GM18498 (cell line): ENCODE measurements around the gene SHANK2.

Experiments used
- ATAC-seq: cut with Tn5 transposase; IDR thresholded peaks from one replicate; pipeline ENCODE4 v1.9.1; 2021; ENCODE audit warnings: mild to moderate bottlenecking, moderate library complexity; ENCODE audit not compliant: unreplicated experiment

Gene SHANK2

DNA sequence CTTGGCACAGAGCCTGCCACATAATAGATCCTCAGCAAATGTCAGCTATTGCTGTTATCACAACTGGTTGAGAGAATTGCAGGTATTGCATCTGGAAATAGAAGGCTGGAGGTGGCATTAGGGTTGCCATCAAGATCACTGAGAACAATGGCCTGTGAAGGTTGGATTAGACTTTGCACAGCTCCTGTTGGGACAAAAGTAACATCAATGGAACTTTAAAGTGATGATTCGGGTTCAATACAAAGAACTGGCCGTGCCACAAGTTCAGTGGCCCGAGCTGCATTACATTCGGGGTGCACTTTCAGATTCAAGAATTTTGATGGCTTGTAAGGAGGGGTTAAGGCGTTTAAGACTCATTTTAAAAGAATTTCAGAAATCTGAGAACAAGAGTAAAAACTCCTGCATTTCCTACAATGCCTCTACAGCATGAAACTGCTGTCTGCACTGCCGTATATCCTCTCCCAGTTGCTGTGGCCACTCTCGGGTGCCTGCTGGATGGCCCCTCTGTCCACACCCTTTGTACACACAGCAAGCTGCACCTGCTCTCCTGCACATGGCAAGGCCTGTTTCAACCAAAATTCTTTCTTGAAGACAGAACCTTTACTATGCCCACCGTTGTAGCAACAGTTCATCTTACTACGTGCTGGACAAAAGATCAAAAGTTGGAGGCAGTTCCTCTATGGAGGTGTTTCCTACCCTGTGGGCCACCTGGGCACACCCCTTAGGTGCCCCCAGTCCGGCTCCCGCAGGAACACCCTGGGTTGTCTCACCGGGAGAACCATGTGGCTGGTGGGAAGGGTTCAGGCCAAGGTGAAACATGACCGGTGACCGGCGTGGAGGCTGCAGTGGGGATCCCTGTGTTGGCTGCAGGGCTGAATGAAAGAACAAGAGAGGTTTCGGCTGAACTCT, 17.5 kb upstream of the SHANK2 start:
- ATAC-seq, result no peak

DNA sequence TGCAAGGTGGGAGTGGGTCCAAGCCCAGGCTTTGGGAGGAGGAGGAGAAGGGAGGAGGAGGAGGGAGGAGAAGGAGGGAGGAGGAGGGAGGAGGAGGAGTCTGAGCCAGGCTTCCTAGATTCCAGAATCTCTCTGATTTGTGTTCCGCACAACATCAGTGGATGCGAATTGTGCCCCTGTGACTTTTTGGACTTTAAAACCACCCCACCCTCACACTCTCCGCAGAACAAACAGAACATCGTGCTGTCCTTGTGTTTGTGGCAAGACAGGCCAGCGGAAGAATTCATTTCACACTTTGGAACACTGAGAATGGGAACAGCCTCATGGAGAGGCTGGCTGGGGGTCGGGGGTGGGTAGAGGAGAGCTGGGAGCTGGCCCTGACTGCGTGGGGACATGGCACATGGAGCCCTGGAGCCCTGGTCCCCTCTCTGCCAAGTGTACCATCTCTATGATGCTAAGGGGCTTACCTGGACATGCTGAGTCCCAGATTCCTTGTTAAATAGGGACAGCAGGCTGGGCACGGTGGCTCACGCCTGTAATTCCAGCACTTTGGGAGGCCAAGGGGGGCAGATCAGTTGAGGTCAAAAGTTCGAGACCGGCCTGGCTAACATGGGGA, 16.4 kb upstream of the SHANK2 start:
- ATAC-seq, result no peak

DNA sequence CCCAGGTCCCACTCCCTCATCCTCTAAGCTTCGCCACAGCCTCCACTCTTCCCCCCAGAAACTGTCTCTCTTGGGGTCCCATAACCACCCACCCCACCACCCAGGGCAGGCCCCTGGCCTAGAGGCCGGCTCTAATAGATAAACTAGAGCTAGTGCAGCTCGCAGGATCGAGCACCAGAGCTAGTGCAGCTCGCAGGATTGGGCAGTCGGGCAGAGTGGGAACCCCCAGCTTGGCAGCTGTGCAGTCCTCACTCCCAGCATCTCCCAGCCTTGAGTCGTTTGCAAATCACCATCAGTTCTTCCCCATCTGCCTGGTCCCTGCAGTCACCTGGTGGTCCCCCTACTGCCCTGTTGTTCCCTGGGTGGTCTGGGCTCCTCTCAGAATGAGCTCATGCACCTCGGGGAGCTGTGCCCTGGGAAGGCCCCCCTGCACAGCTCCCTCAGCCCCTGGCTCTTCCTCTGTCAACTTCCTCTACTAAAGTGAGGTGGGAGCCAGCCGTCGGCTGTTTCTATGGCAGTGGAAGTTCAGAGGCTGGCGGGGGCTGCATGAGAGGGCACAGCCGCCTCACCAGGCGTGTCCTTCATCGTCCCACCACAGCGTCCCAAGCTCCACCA, 15.5 kb upstream of the SHANK2 start:
- ATAC-seq, result no peak

DNA sequence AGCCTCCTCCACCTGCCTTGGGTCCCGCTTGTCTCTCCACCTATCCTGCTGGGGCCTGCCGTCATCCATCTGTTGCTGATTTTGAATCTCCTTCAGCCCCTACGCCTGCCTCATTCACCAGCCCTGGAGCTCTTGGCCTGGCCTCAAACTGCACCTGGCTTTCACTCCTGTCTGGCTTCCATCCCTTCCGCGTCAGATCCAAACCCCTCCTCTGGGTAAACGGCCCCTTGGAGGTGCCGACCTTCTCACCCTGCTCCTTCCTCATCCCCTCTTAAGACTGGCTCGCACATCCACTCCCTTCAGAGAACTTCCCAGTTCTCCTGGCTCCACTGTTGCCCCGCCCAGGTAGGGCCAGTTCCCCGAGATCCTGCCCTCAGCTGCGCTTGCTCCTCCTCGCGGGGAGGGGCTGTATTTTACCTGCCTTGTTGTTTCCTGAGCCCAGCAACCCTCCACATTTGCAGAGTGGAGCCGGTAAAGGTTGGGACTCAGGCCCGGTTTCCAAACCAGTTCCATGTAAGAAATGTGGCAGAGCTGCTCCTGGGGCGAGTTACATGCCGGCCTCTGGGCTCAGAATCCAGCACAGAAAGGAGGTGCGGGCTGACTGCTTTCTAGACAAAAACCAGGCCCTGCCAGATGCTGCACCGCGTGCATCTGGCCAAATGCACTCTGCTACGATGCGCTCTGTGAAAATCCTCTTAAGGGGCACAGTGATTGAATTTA, 13.9 kb upstream of the SHANK2 start:
- ATAC-seq, result no peak

DNA sequence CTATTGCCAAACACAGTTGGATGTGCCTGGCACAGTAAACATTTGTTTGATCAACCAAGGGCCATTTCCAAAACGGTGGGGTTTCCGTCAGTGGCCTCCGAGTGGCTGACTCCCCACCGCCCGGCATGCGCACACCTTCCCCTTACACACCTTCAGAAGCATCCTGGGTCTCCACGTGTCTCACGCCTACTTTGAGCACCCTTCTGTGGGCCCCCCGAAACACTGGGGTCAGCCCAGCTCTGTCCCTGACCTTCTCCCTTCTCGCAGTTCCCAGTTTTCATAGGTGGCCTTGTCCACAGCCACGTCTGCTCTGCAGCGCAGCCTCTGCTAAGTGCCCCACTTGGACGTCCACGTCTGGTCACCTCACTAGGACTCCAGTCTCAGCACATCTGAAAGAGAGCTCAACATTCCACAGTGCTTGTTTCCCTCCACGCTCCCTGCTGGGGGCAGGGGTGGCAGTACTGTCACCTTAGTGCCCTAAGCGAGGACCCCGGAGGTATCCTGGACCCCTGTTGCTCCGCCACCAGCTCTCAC, 13.2 kb upstream of the SHANK2 start:
- no peak for ATAC-seq

DNA sequence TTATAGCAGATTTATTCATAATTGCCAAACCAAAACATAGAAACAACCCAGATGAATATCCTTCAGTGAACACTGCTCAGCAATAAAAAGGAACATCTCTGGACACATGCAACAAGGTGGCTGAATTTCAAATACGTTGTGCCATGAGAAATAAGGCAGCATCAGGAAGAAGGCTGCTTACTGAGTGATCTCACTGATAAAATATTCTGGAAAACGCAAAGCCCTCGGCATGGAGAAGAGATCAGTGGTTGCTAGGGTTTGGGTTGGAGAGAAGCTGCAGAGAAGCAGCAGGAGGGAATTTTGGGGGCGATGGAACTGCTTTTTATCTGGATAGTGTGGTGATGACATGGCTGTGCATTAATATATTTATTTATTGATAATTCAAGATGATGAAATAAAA, 11.0 kb upstream of the SHANK2 start:
- no peak for ATAC-seq

DNA sequence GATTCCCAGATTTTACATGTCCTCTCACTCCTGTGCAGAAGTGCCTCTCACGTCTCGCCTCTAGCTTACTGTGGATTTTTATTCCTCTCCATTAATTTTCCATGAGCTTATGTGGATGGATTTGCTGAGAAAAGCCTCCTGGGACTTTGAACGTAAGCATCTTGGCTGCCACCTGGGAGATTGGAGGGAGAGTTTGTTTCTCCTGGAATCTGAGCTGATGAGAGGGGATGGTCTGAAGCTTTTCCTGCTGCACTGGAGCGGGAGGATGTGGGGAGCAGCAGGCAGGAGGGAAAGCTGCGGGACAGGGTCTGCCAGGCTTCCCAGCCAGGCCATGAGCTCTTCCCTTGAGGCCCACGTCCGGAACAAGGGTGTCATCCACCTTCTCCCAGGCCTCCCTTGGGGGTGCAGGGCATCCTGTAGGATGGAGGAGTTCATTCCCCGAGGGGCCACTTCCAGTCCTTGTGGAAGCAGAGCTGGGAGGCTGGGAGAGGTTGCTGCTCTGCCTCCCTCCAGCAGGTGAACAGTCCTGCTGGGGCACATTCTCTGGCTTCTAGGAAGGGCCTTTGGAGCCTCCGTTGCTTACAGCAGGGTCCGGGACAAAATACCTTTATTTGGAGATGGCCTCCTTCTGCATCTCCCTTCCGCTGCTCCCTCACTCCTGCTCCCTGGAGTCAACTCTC, 3.6 kb upstream of the SHANK2 start:
- ATAC-seq, result no peak

DNA sequence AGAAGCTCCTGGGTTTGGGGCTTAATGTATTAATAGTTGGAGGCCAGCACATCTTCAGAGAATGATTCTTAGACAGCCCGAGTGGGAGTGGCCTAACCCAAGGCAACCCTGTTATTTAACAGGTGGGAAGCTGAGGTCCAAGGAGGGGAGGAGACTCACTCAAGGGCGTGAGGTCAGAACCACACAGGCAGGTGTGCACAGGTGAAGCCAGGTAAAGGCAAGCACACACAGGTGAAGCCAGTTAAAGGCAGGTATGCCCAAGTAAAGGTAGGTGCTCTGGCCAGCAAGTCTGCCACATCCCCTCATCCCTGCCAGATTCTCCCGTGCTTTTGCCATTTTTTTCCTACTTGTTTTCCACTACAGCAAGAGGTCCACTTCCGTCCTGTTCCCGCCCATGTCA, 2.9 kb upstream of the SHANK2 start:
- ATAC-seq, result no peak

DNA sequence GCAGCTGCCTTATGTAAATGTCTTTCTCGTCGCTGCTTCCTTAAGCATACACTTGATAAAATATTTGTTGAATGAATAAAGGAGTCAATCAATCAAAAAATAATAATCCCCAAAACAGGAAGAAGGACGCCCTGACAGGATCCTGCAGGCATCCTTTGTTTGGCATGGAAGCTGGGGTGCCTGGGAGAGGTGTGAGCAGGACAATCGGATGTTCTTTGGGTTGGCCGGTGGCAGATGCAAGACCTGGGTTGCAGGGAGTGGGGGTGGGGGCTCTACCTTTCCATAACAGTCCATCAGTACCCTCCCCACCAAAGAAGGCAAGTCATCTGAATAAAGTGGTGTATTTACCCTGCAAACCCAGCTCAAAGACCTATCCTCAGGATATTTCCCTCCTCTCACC, 1.4 kb upstream of the SHANK2 start:
- ATAC-seq, result no peak

DNA sequence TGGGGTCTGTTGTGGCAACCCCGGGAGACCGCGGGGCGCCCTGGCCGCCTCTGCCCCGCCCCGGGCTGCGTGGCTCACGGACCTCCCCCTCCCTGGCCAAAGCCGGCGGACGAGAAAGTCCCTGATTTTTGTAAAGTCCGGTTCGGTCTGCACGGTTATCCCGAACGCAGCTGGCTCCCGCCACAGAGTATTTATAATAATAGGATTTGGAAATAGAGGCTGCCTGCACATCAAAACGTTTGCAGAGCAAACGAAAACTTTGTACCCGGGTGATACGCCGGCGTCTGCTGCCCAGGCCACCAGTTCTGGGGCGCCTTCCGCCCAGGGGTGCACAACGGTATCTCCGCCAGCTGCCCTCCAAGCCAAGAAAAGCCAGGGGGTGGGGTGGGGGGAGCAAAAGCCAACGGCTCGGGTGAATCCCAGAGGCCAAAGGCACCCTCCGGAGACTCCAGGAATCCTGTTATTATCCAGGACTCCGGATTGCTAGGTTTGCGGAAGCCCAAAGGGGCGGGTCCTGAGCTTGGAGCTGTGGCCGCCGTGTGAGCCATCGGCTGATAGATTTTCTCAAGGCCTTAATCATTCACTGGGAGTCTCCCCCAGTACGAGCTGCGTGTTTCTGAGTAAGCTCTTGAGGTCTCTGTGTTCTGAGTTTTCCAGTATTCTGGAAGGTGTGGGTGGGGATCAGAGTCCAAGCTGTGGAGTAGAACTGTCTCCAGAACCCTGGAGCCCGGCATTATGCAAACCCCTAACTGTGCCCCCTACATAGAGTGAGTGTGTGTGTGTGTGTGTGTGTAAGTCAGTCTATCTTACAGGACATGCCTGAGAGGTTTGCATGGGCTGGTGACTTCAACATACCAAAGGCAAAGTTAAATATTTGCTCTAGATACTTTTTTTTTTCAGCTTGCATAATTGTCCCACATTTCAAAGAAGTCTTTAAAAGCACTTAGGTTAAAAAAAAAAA, 673 bp upstream of the SHANK2 start:
- no peak for ATAC-seq

DNA sequence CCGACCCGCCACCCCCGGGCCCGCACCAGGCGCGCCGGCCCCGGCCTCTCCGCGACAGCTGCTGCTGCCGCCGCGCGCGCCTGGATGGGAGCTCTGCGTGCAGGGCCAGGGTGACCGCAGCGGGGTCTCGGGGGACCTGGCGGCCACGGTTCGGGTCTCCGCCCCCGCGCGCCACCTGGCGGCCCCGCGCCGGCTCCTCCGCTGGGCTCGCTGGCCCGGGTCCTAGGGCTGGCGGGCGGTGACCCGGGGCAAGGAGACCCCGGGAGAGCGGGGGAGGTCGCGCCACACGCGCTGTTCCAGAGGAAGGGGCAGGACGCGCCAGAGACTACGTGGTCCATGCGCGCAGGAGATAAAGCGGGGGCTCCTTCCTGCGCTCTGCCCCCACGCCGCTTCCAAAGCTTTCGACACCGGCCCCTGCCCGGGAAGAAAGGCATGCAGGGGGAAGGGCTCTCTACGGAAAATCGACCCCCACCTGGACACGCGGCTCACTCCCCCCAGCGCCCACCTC, 562 bp downstream of the SHANK2 start:
- no peak for ATAC-seq

DNA sequence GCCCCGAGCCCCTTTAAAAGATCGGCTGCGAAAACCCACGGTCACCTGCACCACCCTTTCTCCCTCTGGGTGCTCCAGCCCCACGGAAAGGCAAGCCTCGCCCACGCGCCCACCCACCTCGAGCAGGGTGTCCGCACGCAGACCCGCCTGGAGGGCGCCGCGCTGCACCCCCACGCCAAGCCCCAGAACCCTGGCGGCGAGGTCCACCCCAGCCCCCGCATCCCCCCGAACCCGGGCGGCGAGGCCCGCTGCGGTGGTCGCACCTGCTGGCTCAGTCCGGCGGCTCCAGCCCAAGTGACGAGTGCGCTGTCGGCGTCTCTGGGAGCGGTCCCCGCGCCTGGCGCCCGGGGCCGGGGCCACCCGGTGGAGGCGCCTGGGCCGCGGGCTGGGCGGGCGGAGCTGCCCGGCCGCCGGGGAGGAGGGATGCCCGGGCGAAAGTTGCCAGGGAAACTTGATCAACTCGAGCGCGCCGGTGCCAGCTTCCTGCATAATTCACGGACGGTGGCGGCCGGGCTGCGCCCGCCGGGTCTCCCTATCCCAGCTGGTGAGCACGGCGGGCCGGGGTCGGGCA, 1.1 kb downstream of the SHANK2 start:
- no peak for ATAC-seq

DNA sequence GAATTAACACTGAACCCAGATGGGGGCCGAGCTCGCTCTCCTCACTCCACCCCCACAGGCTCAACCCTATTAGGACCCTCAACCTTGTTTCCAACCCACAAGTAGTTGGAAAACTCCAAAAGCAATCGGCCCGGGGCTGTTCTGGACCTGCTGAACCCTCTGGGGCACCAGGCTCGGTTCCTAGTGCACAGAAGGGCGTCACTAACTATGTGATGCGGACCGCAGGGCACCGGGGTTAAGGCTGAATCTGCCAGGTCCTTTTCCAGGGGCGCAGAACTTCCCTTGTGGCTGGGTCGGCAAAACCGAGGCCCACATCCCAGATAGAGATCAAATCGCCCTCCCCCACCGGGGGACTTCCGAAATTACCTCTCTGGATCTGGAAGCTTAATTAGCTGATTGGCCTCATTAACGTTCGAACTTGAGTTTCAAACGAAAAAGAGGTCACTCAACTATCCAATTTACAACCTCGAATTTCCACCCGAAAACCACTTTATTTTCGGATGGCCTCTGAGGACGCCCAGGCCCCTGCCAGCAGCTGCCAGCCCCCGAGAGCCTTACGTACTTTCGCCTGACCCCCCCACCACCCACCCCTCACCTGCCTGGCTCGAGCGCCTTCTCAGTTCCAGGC, 1.7 kb downstream of the SHANK2 start:
- no peak for ATAC-seq

DNA sequence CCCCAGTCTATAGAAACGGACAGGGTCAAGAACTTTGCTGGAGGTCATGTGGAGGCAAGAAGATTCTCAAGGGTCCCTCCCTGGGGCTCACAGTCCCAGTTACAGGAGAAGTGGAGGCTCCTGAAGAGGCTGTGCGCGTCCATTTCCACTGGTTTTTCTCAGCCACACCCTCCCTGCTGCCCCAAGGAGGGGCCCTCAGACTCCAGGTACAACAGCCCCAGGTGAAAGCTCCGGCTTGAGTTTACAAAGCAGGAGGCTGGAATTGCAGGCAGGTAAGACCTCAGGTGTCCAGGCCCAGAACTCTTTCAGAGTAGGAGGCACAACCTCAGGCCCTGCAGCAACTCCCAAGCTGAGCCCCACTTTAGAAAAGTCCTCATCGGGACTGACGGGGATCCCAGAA, 3.1 kb downstream of the SHANK2 start:
- no peak for ATAC-seq

DNA sequence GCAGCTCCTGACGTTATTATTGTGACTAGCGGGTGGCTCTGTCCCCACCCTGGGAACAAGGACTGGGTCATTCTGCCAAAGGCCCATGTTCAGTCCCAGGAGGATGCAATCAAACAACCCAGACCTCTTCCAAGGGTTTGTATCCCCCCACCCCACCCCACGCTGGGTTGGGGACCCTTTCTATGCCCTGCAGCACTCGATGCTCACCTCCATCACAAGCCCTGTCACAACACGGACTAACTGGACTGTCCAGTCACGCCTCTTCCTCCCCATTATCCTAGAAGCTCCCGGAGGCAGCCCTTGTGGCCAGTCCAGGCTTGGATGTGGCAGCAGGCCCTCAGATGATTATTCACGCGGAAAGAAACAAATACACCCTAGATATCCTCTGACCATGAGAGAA, 3.7 kb downstream of the SHANK2 start:
- no peak for ATAC-seq

DNA sequence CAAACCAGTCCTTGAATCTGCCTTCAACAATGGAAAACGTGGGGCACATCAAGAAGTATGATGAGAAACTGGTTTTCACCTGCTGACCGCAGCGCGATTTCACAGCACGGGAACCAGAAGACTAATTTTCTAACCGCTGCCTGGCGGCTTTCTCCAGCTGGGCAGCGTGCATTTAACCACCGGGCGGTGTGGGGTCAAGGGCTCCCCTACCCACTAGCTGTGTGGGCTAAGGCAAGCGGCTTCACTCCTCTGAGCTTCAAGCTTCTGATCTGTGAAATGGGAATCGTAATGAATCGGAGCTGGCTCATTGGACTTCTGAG, 4.2 kb downstream of the SHANK2 start:
- ATAC-seq, result no peak

DNA sequence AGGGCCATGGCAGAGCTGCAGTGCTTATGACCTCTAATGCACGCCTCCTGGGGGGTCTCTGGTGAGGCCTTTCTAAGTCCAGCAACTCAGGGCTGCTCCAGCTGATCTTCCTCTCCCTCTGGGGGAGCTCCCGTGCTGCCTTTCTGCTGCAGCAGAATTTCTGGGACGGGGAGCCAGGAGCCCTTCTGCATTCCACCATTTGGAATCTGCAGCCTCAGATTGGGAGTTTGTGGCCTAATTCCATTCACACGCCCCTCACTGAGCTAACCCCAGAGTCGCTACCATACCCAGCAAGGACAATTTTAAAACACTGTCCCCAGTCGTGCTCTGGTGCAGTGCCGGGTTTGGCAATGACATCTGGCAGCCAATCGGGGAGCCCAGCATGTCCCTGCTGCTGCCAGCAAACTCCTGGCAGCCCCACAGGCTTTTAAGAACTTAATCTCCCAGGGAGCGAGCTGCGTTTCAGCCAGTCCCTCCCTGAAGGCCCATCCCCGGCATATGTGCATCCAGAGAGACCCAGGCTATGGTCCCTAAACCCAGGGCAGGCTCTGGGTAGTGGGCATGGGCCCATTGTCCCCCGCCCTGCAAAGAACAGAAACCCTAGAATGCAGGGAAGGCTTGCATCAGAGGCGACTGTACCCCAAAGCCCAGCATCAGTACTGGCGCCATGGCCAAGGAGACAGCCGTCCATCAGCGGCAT, 4.7 kb downstream of the SHANK2 start:
- no peak for ATAC-seq

DNA sequence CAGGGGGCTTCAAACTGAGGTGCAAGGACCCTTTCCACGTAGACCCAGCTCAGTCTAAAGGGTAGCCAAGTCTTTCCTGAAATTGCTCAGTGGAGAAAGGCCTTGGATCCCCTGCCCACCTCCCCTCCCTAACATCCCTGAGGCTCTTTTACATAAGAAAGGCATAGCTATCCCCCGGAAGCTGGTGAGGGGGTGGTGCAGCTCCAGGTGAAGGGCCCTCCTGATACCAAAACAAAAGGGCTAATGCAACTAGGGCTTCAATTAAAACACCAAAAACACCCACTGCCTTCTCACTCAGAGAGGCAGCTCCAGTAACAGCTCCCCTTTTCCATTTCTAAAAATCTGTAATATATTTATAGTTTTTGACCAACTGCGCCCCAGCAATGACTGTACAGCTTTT, 5.8 kb downstream of the SHANK2 start:
- no peak for ATAC-seq
